Retinal pigment epithelial cell (primary cell): Measurements from ENCODE around the gene ACOX1.

Experiments
- DNase-seq: peaks from one replicate; pipeline ENCODE4 v3.0.0-alpha.2; 2010; ENCODE audit warnings: low read depth
- H3K4me3 ChIP-seq: 2 replicates; pipeline ENCODE4 v1.5.1; 2011; ENCODE audit warnings: mild to moderate bottlenecking, low read length, control low read depth, moderate library complexity
- TF ChIP-seq, protein P1 (sequence below): conservative IDR thresholded peaks from 2 replicates; pipeline ENCODE4 v1.5.1; 2011; ENCODE audit warnings: low read depth, low read length, control low read depth, inconsistent platforms

The ACOX1 gene

GRCh38 chr17:75945211-75945610, 33.8 kb downstream of the ACOX1 start:
- DNase-seq, result no peak
- TF ChIP-seq, protein P1, sequence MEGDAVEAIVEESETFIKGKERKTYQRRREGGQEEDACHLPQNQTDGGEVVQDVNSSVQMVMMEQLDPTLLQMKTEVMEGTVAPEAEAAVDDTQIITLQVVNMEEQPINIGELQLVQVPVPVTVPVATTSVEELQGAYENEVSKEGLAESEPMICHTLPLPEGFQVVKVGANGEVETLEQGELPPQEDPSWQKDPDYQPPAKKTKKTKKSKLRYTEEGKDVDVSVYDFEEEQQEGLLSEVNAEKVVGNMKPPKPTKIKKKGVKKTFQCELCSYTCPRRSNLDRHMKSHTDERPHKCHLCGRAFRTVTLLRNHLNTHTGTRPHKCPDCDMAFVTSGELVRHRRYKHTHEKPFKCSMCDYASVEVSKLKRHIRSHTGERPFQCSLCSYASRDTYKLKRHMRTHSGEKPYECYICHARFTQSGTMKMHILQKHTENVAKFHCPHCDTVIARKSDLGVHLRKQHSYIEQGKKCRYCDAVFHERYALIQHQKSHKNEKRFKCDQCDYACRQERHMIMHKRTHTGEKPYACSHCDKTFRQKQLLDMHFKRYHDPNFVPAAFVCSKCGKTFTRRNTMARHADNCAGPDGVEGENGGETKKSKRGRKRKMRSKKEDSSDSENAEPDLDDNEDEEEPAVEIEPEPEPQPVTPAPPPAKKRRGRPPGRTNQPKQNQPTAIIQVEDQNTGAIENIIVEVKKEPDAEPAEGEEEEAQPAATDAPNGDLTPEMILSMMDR, result no peak
- no peak overlapping the region for H3K4me3 ChIP-seq

GRCh38 chr17:75943491-75943890, 35.5 kb downstream of the ACOX1 start:
- no peak for DNase-seq
- H3K4me3 ChIP-seq, result no peak overlapping the region
- TF ChIP-seq, protein P1, result no peak

GRCh38 chr17:75942473-75942872, 36.5 kb downstream of the ACOX1 start:
- TF ChIP-seq, protein P1, result no peak
- no peak for DNase-seq
- H3K4me3 ChIP-seq, result no peak overlapping the region

- no peak for DNase-seq
- TF ChIP-seq, protein P1, result no peak
- H3K4me3 ChIP-seq, result peak overlapping the region; percentile 46
These were observed 37.5 kb downstream of the ACOX1 start for GRCh38 chr17:75941442-75941819.

GRCh38 chr17:75940727-75941441, 38.1 kb downstream of the ACOX1 start, which contains the start of gene FBF1:
FBF1 (minus strand) TSS chr17:75941042; CDS start chr17:75938149, 2,893 bp downstream.
- H3K4me3 ChIP-seq, result peak within 1 kb of the TSS; percentile 68
- peak; percentile 72 for DNase-seq
- TF ChIP-seq, protein P1, result no peak

- TF ChIP-seq, protein P1, result no peak
- no peak overlapping the region for H3K4me3 ChIP-seq
- DNase-seq, result no peak
These were observed 41.3 kb downstream of the ACOX1 start for GRCh38 chr17:75937652-75938051.

DNA sequence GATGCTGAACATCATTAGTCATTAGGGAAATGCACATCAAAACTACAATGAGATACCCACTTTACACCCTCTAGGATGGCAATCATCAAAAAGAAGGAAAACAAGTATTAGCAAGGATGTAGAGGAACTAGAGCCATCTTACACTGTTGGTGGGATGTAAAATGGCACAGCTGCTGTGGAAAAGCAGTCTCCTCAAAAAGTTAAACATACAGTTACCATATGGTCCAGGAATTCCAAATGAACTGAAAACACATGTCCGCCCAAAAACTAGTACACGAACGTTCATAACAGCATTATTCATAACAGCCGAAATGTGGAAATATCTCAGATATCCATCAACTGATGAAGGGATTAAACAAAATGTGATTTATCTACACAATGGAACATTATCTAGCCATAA, 45.2 kb downstream of the ACOX1 start:
- TF ChIP-seq, protein P1, result no peak
- DNase-seq, result no peak

More for the DNA sequence above, 45.2 kb downstream of the ACOX1 start:
- H3K4me3 ChIP-seq, result no peak overlapping the region
